K562 (cell line): ENCODE measurements around the gene STX18. TPM values are rescaled to one million over a fixed set of nuclear protein-coding genes. Genes with fewer than 3 reads are reported as not detected.

Experiments
- BHLHE40 ChIP-seq: IDR thresholded peaks from 2 replicates; pipeline ENCODE4 v1.6.1; 2011; ENCODE audit warnings: low read length, improper control_type of control experiment
- CBX2 ChIP-seq: fragments of 200-600 bp; sonication (generic); IDR thresholded peaks from one replicate; pipeline ENCODE4 v1.6.1; 2012; ENCODE audit warnings: mild to moderate bottlenecking, low read length, inconsistent platforms; ENCODE audit not compliant: insufficient read depth, poor library complexity, severe bottlenecking
- ESRRA ChIP-seq: fragments of 450-650 bp; IDR thresholded peaks from 2 replicates; pipeline ENCODE4 v1.6.1; 2014; ENCODE audit warnings: low read depth, mild to moderate bottlenecking, moderate library complexity, borderline replicate concordance
- FOS ChIP-seq: IDR thresholded peaks from 3 replicates; pipeline ENCODE4 v1.6.1; 2011; ENCODE audit not compliant: insufficient read length; ENCODE audit errors: extremely low read depth
- GTF2E2 ChIP-seq: fragments of 200-800 bp; sonication (Bioruptor generic); IDR thresholded peaks from 2 replicates; pipeline ENCODE4 v1.6.1; 2016; ENCODE audit warnings: missing genetic modification characterization, missing compliant biosample characterization
- HDAC1 ChIP-seq, 2 experiments: fragments of 450-650 bp; IDR thresholded peaks; 2 replicates each; pipeline ENCODE4 v1.6.1; 2016 to 2017; ENCODE audit warnings: inconsistent platforms in 1 of 2, mild to moderate bottlenecking in 1 of 2, moderate library complexity in 1 of 2
- HMG20A ChIP-seq: fragments of 450-650 bp; formaldehyde crosslinking; conservative IDR thresholded peaks from 2 replicates; pipeline ENCODE4 v1.4.0; 2020; ENCODE audit warnings: mild to moderate bottlenecking, mixed read lengths
- LCOR ChIP-seq: sonication (generic); formaldehyde crosslinking; IDR thresholded peaks from 2 replicates; pipeline ENCODE4 v1.8.0; 2022; ENCODE audit warnings: mild to moderate bottlenecking, missing genetic modification reagents
- MECOM ChIP-seq: fragments of 250-450 bp; sonication (Bioruptor Pico); IDR thresholded peaks from 2 replicates; pipeline ENCODE4 v1.8.0; 2022; ENCODE audit warnings: inconsistent platforms
- NCOA6 ChIP-seq: fragments of 450-650 bp; IDR thresholded peaks from 2 replicates; pipeline ENCODE4 v1.6.1; 2017; ENCODE audit warnings: mild to moderate bottlenecking
- RBM17 ChIP-seq: fragments of 200-400 bp; formaldehyde crosslinking; IDR thresholded peaks from 2 replicates; pipeline ENCODE4 v1.6.1; 2017; ENCODE audit warnings: low read depth, mild to moderate bottlenecking, low read length, borderline replicate concordance
- RCOR1 ChIP-seq, 2 experiments: IDR thresholded peaks; 2 replicates each; pipeline ENCODE4 v1.6.1; 2012; ENCODE audit warnings: low read depth in 2 of 2, low read length in 2 of 2, borderline replicate concordance in 1 of 2, improper control_type of control experiment in 1 of 2
- RFX1 ChIP-seq: fragments of 450-650 bp; IDR thresholded peaks from 2 replicates; pipeline ENCODE4 v1.6.1; 2016; ENCODE audit warnings: mild to moderate bottlenecking, moderate library complexity
- SREBF2 ChIP-seq: sonication (generic); formaldehyde crosslinking; IDR thresholded peaks from 2 replicates; pipeline ENCODE4 v1.4.0; 2020; ENCODE audit warnings: mild to moderate bottlenecking, missing genetic modification reagents
- STAG1 ChIP-seq: sonication (generic); formaldehyde crosslinking; IDR thresholded peaks from 2 replicates; pipeline ENCODE4 v1.5.0; 2020; ENCODE audit warnings: missing genetic modification reagents, borderline replicate concordance
- TEAD4 ChIP-seq, 2 experiments: sonication (generic) in 1 of 2; formaldehyde crosslinking in 1 of 2; IDR thresholded peaks; 2 replicates each; pipeline versions ENCODE4 v1.6.1 to v1.8.0; 2012 to 2022; ENCODE audit warnings: borderline replicate concordance in 1 of 2, inconsistent platforms in 1 of 2, low read length in 1 of 2, mild to moderate bottlenecking in 1 of 2, missing genetic modification reagents in 1 of 2
- ZC3H11A ChIP-seq: IDR thresholded peaks from 2 replicates; pipeline ENCODE4 v1.6.1; 2012; ENCODE audit warnings: low read depth, low read length, improper control_type of control experiment
- ZNF311 ChIP-seq: fragments of 250-450 bp; sonication (Bioruptor Pico); IDR thresholded peaks from 2 replicates; pipeline ENCODE4 v1.4.0; 2020; ENCODE audit warnings: mild to moderate bottlenecking, moderate library complexity
- polyA plus RNA-seq, 8 experiments: library from polyadenylated mRNA; depleted of rRNA in 4 of 8; stranded (reverse) in 5 of 8; unstranded in 3 of 8; fragments of >200 nt; fragmentation: Nextera tagmentation in 2 of 8; fragmentation: Illumina TruSeq in 1 of 8; extraction: Ambion mirVana in 2 of 8; extraction: Trizol in 1 of 8; gene quantifications; 2 replicates each; pipeline versions ENCODE4 v1.2.1 to v1.2.3, GENCODE V29; 2011 to 2014; ENCODE audit warnings: inconsistent platforms in 1 of 8, missing spikeins in 1 of 8
- total RNA-seq, 7 experiments: library from RNA; depleted of rRNA in 6 of 7; stranded (reverse); fragments of >200 nt in 6 of 7; fragmentation: Illumina TruSeq in 2 of 7; extraction: Trizol in 2 of 7; gene quantifications; 2 replicates each; pipeline versions ENCODE4 v1.2.1 to v1.2.3, GENCODE V29; 2011 to 2021; ENCODE audit warnings: low replicate concordance in 1 of 7
- TF ChIP-seq, protein P1 (sequence below): sonication (generic); formaldehyde crosslinking; IDR thresholded peaks from 2 replicates; pipeline ENCODE4 v1.8.1; 2022; ENCODE audit warnings: missing genetic modification reagents
- TF ChIP-seq, protein P2 (sequence below): IDR thresholded peaks from 2 replicates; pipeline ENCODE4 v1.6.1; 2011; ENCODE audit warnings: borderline replicate concordance, low read depth, mild to moderate bottlenecking, moderate library complexity, low read length; ENCODE audit not compliant: insufficient read depth, poor library complexity, severe bottlenecking
- TF ChIP-seq, protein P3 (sequence below): sonication (generic); formaldehyde crosslinking; IDR thresholded peaks from 2 replicates; pipeline ENCODE4 v1.8.1; 2023; ENCODE audit warnings: mild to moderate bottlenecking, missing genetic modification reagents

Gene STX18
- total and polyA plus RNA-seq, 9 of the 15 experiments (the other 6 are each of a cell fraction or from before 2014, with no cell fraction given), result 6.2 to 41.7 (median 22.7) TPM

DNA sequence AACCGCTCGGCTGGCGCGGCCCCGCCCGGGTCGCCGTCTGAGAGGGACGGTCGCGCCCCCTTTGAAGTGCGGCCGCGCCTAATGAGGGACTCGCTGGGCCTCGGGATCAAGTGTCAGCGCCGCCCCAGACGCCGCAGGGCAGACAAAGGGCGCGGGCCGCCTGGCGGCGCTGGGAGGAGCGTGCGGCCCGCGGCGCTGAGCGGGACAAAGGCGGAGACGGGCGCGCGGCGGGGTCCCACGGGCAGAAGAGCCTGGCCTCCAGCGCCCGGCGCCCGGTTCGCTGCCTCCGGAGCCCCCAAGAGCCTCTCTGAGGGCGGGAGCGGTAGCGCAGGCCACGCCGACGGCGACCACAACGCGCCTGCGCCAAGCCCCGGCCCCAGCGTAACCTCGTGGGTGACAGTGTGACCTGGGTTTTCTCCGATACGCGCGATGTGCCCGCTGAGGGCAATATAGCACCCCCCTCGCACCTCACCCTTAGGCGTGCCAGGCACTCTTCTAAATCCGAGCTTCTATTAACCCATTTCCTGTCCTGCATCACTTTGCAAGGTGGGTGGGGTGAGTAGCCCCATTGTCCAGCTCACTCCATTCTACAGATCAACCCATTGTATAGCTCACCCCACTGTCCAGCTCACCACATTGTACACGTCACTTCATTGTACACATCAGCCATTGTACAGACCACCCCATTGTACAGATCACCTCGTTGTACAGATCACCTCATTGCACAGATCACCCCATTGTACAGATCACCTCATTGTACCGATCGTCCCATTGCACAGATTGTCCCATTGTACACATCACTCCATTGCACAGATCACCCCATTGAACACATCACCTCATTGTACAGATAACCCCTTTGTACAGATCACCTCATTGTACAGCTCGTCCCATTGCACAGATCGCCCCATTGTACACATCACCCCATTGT is 33.7 kb upstream of the STX18 start (continued):
- TF ChIP-seq, protein P1, sequence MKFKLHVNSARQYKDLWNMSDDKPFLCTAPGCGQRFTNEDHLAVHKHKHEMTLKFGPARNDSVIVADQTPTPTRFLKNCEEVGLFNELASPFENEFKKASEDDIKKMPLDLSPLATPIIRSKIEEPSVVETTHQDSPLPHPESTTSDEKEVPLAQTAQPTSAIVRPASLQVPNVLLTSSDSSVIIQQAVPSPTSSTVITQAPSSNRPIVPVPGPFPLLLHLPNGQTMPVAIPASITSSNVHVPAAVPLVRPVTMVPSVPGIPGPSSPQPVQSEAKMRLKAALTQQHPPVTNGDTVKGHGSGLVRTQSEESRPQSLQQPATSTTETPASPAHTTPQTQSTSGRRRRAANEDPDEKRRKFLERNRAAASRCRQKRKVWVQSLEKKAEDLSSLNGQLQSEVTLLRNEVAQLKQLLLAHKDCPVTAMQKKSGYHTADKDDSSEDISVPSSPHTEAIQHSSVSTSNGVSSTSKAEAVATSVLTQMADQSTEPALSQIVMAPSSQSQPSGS (CRISPR knock-in tag), result no peak
- TF ChIP-seq FOS, result no peak
- no peak for TF ChIP-seq GTF2E2 (tag)
- TF ChIP-seq HDAC1 (IDR thresholded peaks at IDR 0.05), result 0 out of 4 replicates have a peak, but pooled peaks of 1 of the 2 experiments have one; percentile 22
- no peak for TF ChIP-seq TEAD4 (IDR thresholded peaks at IDR 0.05; ENCODE audit: low read length)
- no peak for TF ChIP-seq TEAD4 (CRISPR knock-in tag; IDR thresholded peaks at IDR 0.05; ENCODE audit: borderline replicate concordance)
- TF ChIP-seq, protein P2, sequence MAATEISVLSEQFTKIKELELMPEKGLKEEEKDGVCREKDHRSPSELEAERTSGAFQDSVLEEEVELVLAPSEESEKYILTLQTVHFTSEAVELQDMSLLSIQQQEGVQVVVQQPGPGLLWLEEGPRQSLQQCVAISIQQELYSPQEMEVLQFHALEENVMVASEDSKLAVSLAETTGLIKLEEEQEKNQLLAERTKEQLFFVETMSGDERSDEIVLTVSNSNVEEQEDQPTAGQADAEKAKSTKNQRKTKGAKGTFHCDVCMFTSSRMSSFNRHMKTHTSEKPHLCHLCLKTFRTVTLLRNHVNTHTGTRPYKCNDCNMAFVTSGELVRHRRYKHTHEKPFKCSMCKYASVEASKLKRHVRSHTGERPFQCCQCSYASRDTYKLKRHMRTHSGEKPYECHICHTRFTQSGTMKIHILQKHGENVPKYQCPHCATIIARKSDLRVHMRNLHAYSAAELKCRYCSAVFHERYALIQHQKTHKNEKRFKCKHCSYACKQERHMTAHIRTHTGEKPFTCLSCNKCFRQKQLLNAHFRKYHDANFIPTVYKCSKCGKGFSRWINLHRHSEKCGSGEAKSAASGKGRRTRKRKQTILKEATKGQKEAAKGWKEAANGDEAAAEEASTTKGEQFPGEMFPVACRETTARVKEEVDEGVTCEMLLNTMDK, result peak; percentile 75
- peak; percentile 13; the same call in 1 of the 2 replicates for TF ChIP-seq STAG1 (CRISPR knock-in tag)
- no peak for TF ChIP-seq SREBF2 (CRISPR knock-in tag)
- TF ChIP-seq, protein P3, sequence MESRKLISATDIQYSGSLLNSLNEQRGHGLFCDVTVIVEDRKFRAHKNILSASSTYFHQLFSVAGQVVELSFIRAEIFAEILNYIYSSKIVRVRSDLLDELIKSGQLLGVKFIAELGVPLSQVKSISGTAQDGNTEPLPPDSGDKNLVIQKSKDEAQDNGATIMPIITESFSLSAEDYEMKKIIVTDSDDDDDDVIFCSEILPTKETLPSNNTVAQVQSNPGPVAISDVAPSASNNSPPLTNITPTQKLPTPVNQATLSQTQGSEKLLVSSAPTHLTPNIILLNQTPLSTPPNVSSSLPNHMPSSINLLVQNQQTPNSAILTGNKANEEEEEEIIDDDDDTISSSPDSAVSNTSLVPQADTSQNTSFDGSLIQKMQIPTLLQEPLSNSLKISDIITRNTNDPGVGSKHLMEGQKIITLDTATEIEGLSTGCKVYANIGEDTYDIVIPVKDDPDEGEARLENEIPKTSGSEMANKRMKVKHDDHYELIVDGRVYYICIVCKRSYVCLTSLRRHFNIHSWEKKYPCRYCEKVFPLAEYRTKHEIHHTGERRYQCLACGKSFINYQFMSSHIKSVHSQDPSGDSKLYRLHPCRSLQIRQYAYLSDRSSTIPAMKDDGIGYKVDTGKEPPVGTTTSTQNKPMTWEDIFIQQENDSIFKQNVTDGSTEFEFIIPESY, result peak; percentile 38; the same call in 1 of the 2 replicates
- no peak for TF ChIP-seq ESRRA
- TF ChIP-seq NCOA6, result no peak
- no peak for TF ChIP-seq ZC3H11A
- no peak for TF ChIP-seq RBM17
- 0 out of 4 replicates have a peak, but pooled peaks of 1 of the 2 experiments have one; percentile 33 for TF ChIP-seq RCOR1 (IDR thresholded peaks at IDR 0.05; ENCODE audit: borderline replicate concordance in 1 of 2, low read depth in 2 of 2, low read length in 2 of 2)
- TF ChIP-seq RFX1, result no peak
- TF ChIP-seq HMG20A (CRISPR knock-in tag), result no peak
- no peak for TF ChIP-seq MECOM (CRISPR knock-in tag)
- 0 out of 2 replicates have a peak, but pooled peaks have one; percentile 25 for TF ChIP-seq BHLHE40
- TF ChIP-seq ZNF311 (CRISPR knock-in tag), result no peak
- no peak for TF ChIP-seq CBX2
- TF ChIP-seq LCOR (CRISPR knock-in tag), result no peak
